DND-41 (cell line): Measurements from ENCODE around the gene HOXA9.

Source experiments
- CTCF ChIP-seq: IDR thresholded peaks from 2 replicates; pipeline ENCODE4 v1.5.1; 2012; ENCODE audit warnings: borderline replicate concordance, low read length, moderate library complexity, mild to moderate bottlenecking; ENCODE audit not compliant: poor library complexity, severe bottlenecking; ENCODE audit errors: extremely low read depth
- EZH2 ChIP-seq: IDR thresholded peaks from 3 replicates; pipeline ENCODE4 v1.6.1; 2012; ENCODE audit warnings: borderline replicate concordance, low read depth, mild to moderate bottlenecking, moderate library complexity, low read length, inconsistent platforms; ENCODE audit not compliant: severe bottlenecking

GRCh38 chr7:27123007-27123476 lies 42.3 kb downstream of the HOXA9 start:
- no peak for TF ChIP-seq CTCF
- TF ChIP-seq EZH2, result no peak
